ENCODE measurements around the gene PLXDC2. TPM values are rescaled to one million over a fixed set of nuclear protein-coding genes. Genes with fewer than 3 reads are reported as not detected.

The PLXDC2 gene
- total RNA-seq, 1 donor from 2014 or later: 25.3 TPM

- no peak for DNase-seq (ENCODE audit: low spot score)
Observed at GRCh38 chr10:19908991-19909696, 92.9 kb downstream of the PLXDC2 start.

GRCh38 chr10:19911886-19912285 lies 95.7 kb downstream of the PLXDC2 start:
- DNase-seq (ENCODE audit: low spot score): no peak

- no peak for DNase-seq (ENCODE audit: low spot score)
Observed at GRCh38 chr10:19913987-19914386, 97.8 kb downstream of the PLXDC2 start.

GRCh38 chr10:19915125-19915524 lies 98.9 kb downstream of the PLXDC2 start:
- DNase-seq (ENCODE audit: low spot score): no peak

- DNase-seq (ENCODE audit: low spot score): no peak
Observed at GRCh38 chr10:19915816-19916215, 99.6 kb downstream of the PLXDC2 start.

- peak; percentile 25 for DNase-seq (ENCODE audit: low spot score)
Observed at GRCh38 chr10:19917751-19918478, 101.7 kb downstream of the PLXDC2 start.

- peak; percentile 48 for DNase-seq (ENCODE audit: low spot score)
Observed at GRCh38 chr10:19918794-19919193, 102.6 kb downstream of the PLXDC2 start.

- no peak for DNase-seq (ENCODE audit: low spot score)
Observed at GRCh38 chr10:19919671-19920070, 103.4 kb downstream of the PLXDC2 start.

GRCh38 chr10:19920075-19920726 lies 104.0 kb downstream of the PLXDC2 start:
- no peak for DNase-seq (ENCODE audit: low spot score)

- peak; percentile 92 for DNase-seq (ENCODE audit: low spot score)
Observed at GRCh38 chr10:19921300-19922140, 105.3 kb downstream of the PLXDC2 start.

- peak; percentile 94 for DNase-seq (ENCODE audit: low spot score)
Observed at GRCh38 chr10:19922236-19922963, 106.2 kb downstream of the PLXDC2 start.

- DNase-seq (ENCODE audit: low spot score): no peak
Observed at GRCh38 chr10:19925064-19925463, 108.8 kb downstream of the PLXDC2 start.

- DNase-seq (ENCODE audit: low spot score): no peak
Observed at GRCh38 chr10:19928936-19929335, 112.7 kb downstream of the PLXDC2 start.

- peak; percentile 68 for DNase-seq (ENCODE audit: low spot score)
Observed at GRCh38 chr10:19929506-19930140, 113.4 kb downstream of the PLXDC2 start.

GRCh38 chr10:19930936-19931893 lies 115.0 kb downstream of the PLXDC2 start:
- peak; percentile 58 for DNase-seq (ENCODE audit: low spot score)

- no peak for DNase-seq (ENCODE audit: low spot score)
Observed at GRCh38 chr10:19931894-19932590, 115.8 kb downstream of the PLXDC2 start.

GRCh38 chr10:19932806-19933371 lies 116.7 kb downstream of the PLXDC2 start:
- no peak for DNase-seq (ENCODE audit: low spot score)

GRCh38 chr10:19933772-19934171 lies 117.5 kb downstream of the PLXDC2 start:
- DNase-seq (ENCODE audit: low spot score): no peak

Data from umbilical cord (tissue), 2 donors.